GM12872 (cell line): ENCODE data around the gene SRSF4.

Experiments used
- TF ChIP-seq, protein P1 (sequence below): IDR thresholded peaks from 3 replicates; pipeline ENCODE4 v1.5.1; 2011; ENCODE audit warnings: low read depth, mild to moderate bottlenecking, low read length, moderate library complexity; ENCODE audit not compliant: insufficient read depth

SRSF4 gene

DNA sequence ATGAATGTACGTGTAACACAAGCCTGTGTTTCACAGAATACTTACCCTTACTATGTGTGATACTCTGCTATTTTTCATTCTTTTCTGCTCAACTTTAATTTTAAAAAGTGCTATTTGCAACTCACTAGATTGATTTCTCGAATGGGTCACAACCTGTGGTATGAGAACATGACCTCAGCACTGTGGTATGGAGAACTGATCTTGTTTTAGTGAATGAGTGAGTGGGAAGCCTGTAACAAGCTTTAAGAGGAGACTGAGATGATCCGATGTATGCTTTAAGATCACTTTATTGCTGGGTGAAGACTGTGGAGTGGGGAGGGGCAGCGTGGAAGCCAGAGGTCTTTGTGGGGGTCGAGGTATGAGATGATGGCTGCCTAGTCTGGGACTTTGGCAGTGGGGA lies 27.5 kb upstream of the SRSF4 start:
- TF ChIP-seq, protein P1, sequence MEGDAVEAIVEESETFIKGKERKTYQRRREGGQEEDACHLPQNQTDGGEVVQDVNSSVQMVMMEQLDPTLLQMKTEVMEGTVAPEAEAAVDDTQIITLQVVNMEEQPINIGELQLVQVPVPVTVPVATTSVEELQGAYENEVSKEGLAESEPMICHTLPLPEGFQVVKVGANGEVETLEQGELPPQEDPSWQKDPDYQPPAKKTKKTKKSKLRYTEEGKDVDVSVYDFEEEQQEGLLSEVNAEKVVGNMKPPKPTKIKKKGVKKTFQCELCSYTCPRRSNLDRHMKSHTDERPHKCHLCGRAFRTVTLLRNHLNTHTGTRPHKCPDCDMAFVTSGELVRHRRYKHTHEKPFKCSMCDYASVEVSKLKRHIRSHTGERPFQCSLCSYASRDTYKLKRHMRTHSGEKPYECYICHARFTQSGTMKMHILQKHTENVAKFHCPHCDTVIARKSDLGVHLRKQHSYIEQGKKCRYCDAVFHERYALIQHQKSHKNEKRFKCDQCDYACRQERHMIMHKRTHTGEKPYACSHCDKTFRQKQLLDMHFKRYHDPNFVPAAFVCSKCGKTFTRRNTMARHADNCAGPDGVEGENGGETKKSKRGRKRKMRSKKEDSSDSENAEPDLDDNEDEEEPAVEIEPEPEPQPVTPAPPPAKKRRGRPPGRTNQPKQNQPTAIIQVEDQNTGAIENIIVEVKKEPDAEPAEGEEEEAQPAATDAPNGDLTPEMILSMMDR: no peak

GRCh38 chr1:29208442-29208841 lies 26.7 kb upstream of the SRSF4 start:
- TF ChIP-seq, protein P1: no peak

- TF ChIP-seq, protein P1: peak; percentile 95
These were observed 21.1 kb upstream of the SRSF4 start for GRCh38 chr1:29202584-29203340.

GRCh38 chr1:29202053-29202452 lies 20.4 kb upstream of the SRSF4 start:
- TF ChIP-seq, protein P1: no peak

- TF ChIP-seq, protein P1: no peak
These were observed 19.9 kb upstream of the SRSF4 start for GRCh38 chr1:29201595-29202051.

DNA sequence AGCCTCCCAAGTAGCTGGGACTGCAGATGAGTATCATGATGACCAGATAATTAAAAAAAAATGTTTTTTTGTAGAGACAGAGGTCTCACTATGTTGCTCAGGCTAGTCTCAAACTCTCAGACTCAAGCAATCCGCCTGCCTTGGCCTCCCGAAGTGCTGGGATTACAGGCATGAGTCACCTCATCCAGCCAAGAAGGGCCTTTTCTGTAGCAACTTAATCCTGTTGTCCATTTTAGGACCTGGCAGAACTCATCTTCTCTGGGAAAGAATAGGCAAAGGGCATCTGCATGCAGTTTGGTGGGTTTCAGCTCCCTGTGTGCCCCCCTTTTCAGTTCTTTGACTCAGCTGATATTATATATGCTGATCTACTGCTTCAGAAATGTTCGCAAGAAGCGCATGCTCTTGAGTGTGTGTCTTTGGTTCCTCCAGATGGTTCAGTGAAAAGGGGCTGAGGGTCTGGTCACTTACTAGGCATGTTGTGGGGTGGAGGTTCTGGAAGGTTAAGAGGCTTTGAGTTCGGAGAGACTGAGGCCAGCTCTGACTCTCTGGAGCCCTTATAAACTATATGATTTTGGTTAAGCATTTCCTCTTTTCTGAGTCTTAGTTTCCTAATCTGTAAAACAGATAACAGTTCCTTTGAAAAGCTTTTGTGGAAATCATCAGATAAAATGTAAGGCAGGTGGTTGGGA lies 19.4 kb upstream of the SRSF4 start:
- TF ChIP-seq, protein P1: no peak

GRCh38 chr1:29197993-29198392 lies 16.3 kb upstream of the SRSF4 start:
- TF ChIP-seq, protein P1: no peak
